Right lobe of liver (tissue), 6 donors: ENCODE results near the gene FNIP2. TPM values are rescaled to one million over a fixed set of nuclear protein-coding genes. Genes with fewer than 3 reads are reported as not detected.

Source experiments
- ATAC-seq, 4 donors: fragments of 200-7000 bp; cut with Tn5 transposase; one replicate each; pipeline ENCODE4 v1.9.1; 2020; ENCODE audit warnings: mild to moderate bottlenecking in 4 of 4, moderate library complexity in 4 of 4
- DNase-seq, 3 donors: peaks; one replicate each; pipeline ENCODE4 v3.0.0-alpha.2; 2020
- H3K27ac ChIP-seq, 3 donors: fragments of 200-600 bp; one replicate each; pipeline ENCODE4 v1.8.0; 2022
- H3K27me3 ChIP-seq, 2 donors: fragments of 200-600 bp; one replicate each; pipeline ENCODE4 v1.8.0; 2022
- H3K36me3 ChIP-seq, 4 donors: fragments of 200-600 bp; sonication (generic) in 1 of 4; one replicate each; pipeline versions ENCODE4 v1.5.1 to v1.8.0; 2017 to 2022; ENCODE audit warnings: control low read depth in 1 of 4
- H3K4me1 ChIP-seq, 4 donors: fragments of 200-600 bp; sonication (generic) in 1 of 4; one replicate each; pipeline versions ENCODE4 v1.5.1 to v1.8.0; 2017 to 2022; ENCODE audit warnings: control low read depth in 1 of 4
- H3K4me3 ChIP-seq, 3 donors: fragments of 200-600 bp; one replicate each; pipeline ENCODE4 v1.8.0; 2022
- H3K9me3 ChIP-seq, 4 donors: fragments of 200-600 bp; sonication (generic) in 1 of 4; one replicate each; pipeline versions ENCODE4 v1.5.1 to v1.8.0; 2017 to 2022; ENCODE audit warnings: control low read depth in 1 of 4
- POLR2A ChIP-seq: fragments of 450-650 bp; IDR thresholded peaks from one replicate; pipeline ENCODE4 v1.6.1; 2017; ENCODE audit warnings: antibody characterized with exemption, mild to moderate bottlenecking
- WGBS: methylation state at CpG from one replicate; pipeline ENCODE4 v1.1.6; 2018; ENCODE audit warnings: low coverage, low lambda C conversion rate; ENCODE audit not compliant: insufficient coverage; ENCODE audit errors: missing lambda C conversion rate; 5-methylcytosine and 5-hydroxymethylcytosine counted together
- intact Hi-C, 2 donors: fragments of 100-400 bp; cut with DNase I; formaldehyde crosslinking; loops; one replicate each; pipeline versions ENCODE4 v1.11.2 to v1.14.1; 2022
- total RNA-seq, 6 experiments: library from RNA; depleted of rRNA in 2 of 6; stranded (reverse); fragments of >200 nt in 2 of 6; fragmentation: NEBNext Ultra II Directional in 3 of 6; extraction: Animal tissue kit (Norgen Biotek cat#: 25700) in 3 of 6; gene quantifications; one replicate each; pipeline versions ENCODE4 v1.1.0 to v1.2.4, GENCODE V29; 2016 to 2023
- TF ChIP-seq, protein P1 (sequence below), 4 donors: fragments of 200-600 bp in 3 of 4; fragments of 450-650 bp in 1 of 4; IDR thresholded peaks; one replicate each; pipeline versions ENCODE4 v1.5.1 to v1.8.0; 2016 to 2022; ENCODE audit warnings: antibody characterized with exemption in 4 of 4, mild to moderate bottlenecking in 2 of 4
- donor health status: DM: no; HTN: yes; CAD: no.
- donor health status: DM: no; HTN: no; CAD: no.
- donor health status: DM: no; HTN: no; CAD: no.
- donor health status: DM: no; HTN: yes; CAD: no.
- donor health status: DM: no; HTN: yes; CAD: no.

The FNIP2 gene
- total RNA-seq, 6 experiments from 2014 or later = 34.2 to 67.4 (median 37.8) TPM

DNA sequence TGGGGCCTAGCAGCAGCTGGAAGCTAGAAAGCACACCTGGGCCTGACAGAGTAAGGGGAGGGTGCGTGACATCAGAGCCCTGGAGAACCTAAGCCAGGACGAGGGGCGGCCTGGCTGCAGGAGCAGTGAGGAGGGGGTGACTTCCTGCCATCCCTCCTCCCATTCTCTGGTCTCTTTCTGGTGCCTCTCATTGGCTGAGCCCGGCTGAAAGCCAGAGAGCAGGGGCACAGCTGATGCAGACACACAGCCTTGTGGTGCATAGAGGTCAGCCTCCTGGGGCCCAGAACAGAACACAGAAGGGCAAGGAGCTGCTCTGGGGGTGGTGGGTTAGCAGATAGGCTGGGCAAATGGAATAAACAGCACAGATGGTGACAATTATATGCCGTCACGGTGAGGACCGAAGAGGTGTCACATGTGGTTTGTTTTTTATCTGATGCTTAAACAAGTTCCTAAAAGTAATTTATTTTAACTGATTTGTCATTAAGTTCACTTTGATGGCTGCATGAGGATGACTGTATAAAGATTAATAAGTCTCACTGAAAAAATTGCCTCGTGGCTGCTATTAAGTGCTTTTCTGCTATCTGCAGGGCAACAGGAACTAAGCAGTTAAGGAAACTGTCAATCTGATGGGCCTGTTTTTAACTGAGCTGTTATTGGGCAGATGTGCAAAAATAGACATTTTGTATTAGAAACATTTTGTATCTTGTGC is 102.0 kb downstream of the FNIP2 start:
- peak in 1 of 4 donors; percentile 8 for ATAC-seq
- TF ChIP-seq, protein P1, sequence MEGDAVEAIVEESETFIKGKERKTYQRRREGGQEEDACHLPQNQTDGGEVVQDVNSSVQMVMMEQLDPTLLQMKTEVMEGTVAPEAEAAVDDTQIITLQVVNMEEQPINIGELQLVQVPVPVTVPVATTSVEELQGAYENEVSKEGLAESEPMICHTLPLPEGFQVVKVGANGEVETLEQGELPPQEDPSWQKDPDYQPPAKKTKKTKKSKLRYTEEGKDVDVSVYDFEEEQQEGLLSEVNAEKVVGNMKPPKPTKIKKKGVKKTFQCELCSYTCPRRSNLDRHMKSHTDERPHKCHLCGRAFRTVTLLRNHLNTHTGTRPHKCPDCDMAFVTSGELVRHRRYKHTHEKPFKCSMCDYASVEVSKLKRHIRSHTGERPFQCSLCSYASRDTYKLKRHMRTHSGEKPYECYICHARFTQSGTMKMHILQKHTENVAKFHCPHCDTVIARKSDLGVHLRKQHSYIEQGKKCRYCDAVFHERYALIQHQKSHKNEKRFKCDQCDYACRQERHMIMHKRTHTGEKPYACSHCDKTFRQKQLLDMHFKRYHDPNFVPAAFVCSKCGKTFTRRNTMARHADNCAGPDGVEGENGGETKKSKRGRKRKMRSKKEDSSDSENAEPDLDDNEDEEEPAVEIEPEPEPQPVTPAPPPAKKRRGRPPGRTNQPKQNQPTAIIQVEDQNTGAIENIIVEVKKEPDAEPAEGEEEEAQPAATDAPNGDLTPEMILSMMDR (IDR thresholded peaks at IDR 0.05) = no peak
- TF ChIP-seq POLR2A = no peak
- no peaks in the 10 kb centered on the region for H3K27me3 ChIP-seq
- peaks cover 0 to 19% (median 4%) of the 10 kb centered on the region in 4 donors for H3K36me3 ChIP-seq
- peaks cover 0 to 36% (median 9%) of the 10 kb centered on the region in 4 donors for H3K4me1 ChIP-seq
- no peak for DNase-seq
- 67% methylated on average over 8 of the region's 8 CpGs for WGBS
- H3K4me3 ChIP-seq = no peak overlapping the region
- H3K9me3 ChIP-seq = no peaks in the 10 kb centered on the region
- H3K27ac ChIP-seq = no peak overlapping the region
- intact Hi-C loops = no loop called here

DNA sequence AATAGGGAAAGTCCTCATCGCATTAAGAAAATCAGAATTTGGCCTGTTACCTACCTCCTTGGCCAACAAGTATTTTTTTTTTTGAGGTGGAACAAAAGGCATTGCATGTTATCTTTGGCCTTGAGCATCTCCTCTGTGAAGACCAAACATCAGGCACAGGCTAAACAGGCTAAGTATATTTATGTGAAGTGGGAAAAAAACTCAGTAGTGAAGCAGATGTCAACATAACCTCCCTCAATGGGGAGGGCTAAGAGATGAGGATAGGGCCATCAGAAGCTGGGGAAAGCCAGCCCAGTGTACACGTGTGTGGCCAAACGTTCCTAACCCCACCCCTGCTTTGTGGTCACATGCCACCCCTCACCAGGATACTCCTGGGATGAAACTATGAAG is 102.5 kb downstream of the FNIP2 start:
- no peak for TF ChIP-seq POLR2A
- TF ChIP-seq, protein P1 (IDR thresholded peaks at IDR 0.05) = no peak
- H3K4me3 ChIP-seq = no peak overlapping the region
- peaks cover 0 to 19% (median 4%) of the 10 kb centered on the region in 4 donors for H3K36me3 ChIP-seq
- ATAC-seq = peak in 3 of 4 donors; percentile 6 to 8 (median 6)
- H3K9me3 ChIP-seq = no peaks in the 10 kb centered on the region
- H3K27me3 ChIP-seq = no peaks in the 10 kb centered on the region
- H3K4me1 ChIP-seq = peaks cover 0 to 39% (median 12%) of the 10 kb centered on the region in 4 donors
- DNase-seq = no peak
- intact Hi-C loops = no loop called here
- no peak overlapping the region for H3K27ac ChIP-seq
- WGBS = 13% methylated on average over 3 of the region's 3 CpGs

DNA sequence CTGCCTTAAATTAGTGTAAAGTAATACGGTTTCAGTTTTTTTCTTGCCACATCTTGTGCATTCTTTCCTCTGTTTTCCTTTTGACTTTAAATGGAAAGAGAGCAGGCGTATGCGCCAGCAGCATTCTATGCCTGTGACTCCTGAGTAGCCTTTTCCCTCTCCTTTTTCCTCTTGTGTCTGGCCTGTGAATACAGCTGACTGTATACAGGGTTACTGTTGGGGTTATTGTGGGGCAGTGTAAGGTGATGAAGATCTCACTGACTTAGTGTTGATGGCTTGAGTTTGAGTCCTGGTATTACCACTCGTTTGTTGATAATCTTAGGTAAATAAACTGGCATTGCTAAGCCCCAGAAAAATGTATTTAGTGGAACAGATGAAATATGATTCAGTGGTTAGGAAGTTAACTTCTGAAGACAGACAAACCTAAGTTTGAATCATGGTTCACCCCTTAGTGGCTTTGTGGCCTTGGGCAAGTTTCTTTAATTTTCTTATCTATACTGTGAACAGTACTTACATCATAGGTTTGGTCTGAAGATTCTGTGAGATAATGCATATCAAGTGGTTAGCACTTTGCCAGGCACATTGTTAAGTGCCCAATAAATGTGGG is 105.1 kb downstream of the FNIP2 start:
- 63% methylated on average over 4 of the region's 4 CpGs for WGBS
- DNase-seq = no peak
- Histone ChIP-seq H3K36me3 (peaks cover 2 to 7% (median 6%) of the 10 kb centered on the region in 4 donors), H3K9me3 (no peaks in the 10 kb centered on the region), H3K27me3 (no peaks in the 10 kb centered on the region), H3K4me1 (peaks cover 0 to 39% (median 13%) of the 10 kb centered on the region in 4 donors), H3K4me3 (no peak overlapping the region), H3K27ac (peak overlapping the region in 2 of 3 donors; percentile 3 to 66)
- no peak for ATAC-seq
- TF ChIP-seq, protein P1 (IDR thresholded peaks at IDR 0.05) = no peak
- TF ChIP-seq POLR2A = no peak
- intact Hi-C loops = no loop called here

DNA sequence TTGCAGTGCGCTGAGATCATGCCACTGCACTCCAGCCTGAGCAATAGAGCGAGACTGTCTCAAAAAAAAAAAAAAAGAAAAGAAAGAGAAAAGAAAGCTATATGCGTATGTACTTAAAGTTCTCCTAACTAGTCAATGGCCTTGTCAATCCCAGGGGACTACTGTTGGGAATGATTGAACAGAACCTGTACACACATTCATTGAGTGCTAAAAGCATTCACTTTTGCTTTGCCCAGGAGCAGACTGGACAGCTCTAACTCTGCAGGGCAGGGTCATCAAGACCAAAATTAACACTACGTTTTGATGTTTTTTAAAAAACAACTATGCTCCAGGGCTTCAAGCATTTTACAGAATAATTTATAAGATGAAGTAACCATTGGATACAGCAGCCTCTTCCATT is 106.2 kb downstream of the FNIP2 start:
- Histone ChIP-seq H3K9me3 (no peaks in the 10 kb centered on the region), H3K36me3 (peaks cover 0 to 7% (median under 1%) of the 10 kb centered on the region in 4 donors), H3K4me1 (peaks cover 0 to 39% (median 13%) of the 10 kb centered on the region in 4 donors), H3K4me3 (no peak overlapping the region), H3K27me3 (no peaks in the 10 kb centered on the region), H3K27ac (peak overlapping the region in 2 of 3 donors; percentile 41 to 66)
- ATAC-seq (peak; percentile 40 to 66 (median 64)), DNase-seq (no peak)
- intact Hi-C loops = no loop called here
- whole genome bisulfite sequencing = 74% methylated on average over 4 of the region's 4 CpGs
- TF ChIP-seq, protein P1 (IDR thresholded peaks at IDR 0.05) = no peak
- TF ChIP-seq POLR2A = no peak
